ENCODE data around the gene AGPAT3. TPM values are rescaled to one million over a fixed set of nuclear protein-coding genes. Genes with fewer than 3 reads are reported as not detected.

AGPAT3 gene
- total and polyA plus RNA-seq, 2 donors (not counting 3 experiments of a cell fraction or from before 2014, with no cell fraction given) = 39.9 to 76.7 TPM

DNA sequence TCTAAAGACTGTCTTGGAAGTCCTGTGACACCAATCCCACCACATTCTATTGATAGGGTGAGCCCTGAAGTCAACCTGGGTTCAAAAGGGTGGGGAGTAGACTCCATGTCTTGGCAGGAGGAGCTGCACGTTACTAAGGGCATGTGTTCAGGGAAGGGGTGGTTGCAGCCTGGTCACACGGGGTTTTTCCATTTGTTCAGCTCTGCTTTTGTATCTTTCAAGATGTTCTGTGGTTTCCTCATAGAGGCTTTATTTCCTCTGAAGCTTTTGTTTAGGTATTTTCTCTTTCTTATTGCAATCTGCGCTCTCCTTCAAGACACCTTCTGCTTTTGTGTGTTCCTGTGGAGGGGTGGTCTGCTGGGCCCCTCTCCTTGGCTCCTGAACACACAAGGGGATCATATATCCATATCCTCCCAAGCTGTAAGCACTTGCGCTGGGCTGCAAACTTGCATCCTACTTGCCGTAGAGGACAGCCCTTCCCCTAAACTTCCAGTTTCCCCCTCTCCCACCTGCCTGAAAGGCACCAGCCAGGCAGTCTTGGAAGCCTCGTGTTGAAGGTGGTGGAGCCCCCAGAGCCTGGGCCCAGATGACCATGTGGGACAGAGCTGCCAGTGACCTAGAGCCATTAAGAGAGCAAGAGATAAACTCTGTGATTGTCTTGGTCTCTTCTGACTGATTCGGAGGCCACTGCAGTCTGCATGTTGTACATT is 84.6 kb downstream of the AGPAT3 start:
- CTCF ChIA-PET = interaction anchor here (1.0 to 2.2 kb wide), 2 partner anchors 11 to 26 kb away, joined by 4 to 6 read pairs; no protein-coding TSS in a partner anchor
- intact Hi-C loops (cut with micrococcal nuclease) = no loop called here
- POLR2A ChIA-PET = no interaction called here

DNA sequence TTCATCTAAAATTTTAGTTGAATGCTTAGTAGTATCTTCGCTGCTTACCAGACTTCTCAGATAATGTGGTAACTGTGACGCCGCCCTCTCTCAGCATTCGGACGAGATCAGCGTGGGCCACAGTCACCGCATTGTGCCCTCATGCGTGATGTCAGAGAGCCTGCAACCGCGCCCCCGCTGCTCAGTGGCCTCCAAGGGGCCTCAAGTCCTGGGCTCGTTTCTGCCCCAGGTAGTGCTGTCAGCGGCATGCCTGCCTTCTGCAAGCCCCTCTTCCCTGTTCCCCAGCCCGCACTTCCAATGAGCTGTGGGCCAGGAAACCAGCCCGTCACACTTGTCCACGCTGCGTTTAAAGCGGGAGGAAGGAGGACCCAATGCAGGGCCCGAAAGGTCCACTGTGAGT is 85.5 kb downstream of the AGPAT3 start:
- dilution Hi-C loops (cut with MboI; ENCODE audit: extremely low pct_ligation_motif_present, low sequenced_read_pairs) = no loop called here

More for the DNA sequence above, 84.6 kb downstream of the AGPAT3 start:
- Histone ChIP-seq H3K36me3 (ENCODE audit: control insufficient read depth in 2 of 2, extremely low read depth in 1 of 2, insufficient read depth in 2 of 2, low read length in 2 of 2) (peaks cover 0 to 4% of the 10 kb centered on the region in 2 experiments), H4K20me1 (replicated peaks; ENCODE audit: control insufficient read depth, extremely low read depth, insufficient read depth, low read length) (no peaks in the 10 kb centered on the region), H3K9me3 (replicated peaks; ENCODE audit: control insufficient read depth, insufficient read depth, low read length) (no peaks in the 10 kb centered on the region), H3K9me1 (replicated peaks; ENCODE audit: control insufficient read depth, extremely low read depth, insufficient read depth, low read length) (no peaks in the 10 kb centered on the region), H3K4me3 (replicated peaks in 1 of 3; ENCODE audit: insufficient read depth in 1 of 3, low read depth in 1 of 3, low read length in 3 of 3) (no peak overlapping the region), H3K4me1 (ENCODE audit: control insufficient read depth, extremely low read depth, insufficient read depth, low read length) (no peaks in the 10 kb centered on the region), H3K27me3 (ENCODE audit: control insufficient read depth in 2 of 2, insufficient read depth in 2 of 2, low read length in 2 of 2) (no peaks in the 10 kb centered on the region), H3K9ac (replicated peaks; ENCODE audit: extremely low read depth, insufficient read depth, low read length) (no peak overlapping the region), H2AFZ (ENCODE audit: low read depth, low read length) (no peak overlapping the region), H3K4me2 (ENCODE audit: insufficient read depth, low read length) (no peak overlapping the region), H3K27ac (ENCODE audit: insufficient read depth, low read depth, low read length) (no peak overlapping the region), H3K79me2 (ENCODE audit: control insufficient read depth, insufficient read depth, low read length) (peaks cover 6% of the 10 kb centered on the region)
- FAIRE-seq = no peak
- DNase-seq (ENCODE audit: low read depth, low spot score) = no peak
- TF ChIP-seq GATA2 (IDR thresholded peaks at IDR 0.05; ENCODE audit: insufficient read depth, insufficient read length, low read depth, low read length) (no peak), MYC (IDR thresholded peaks at IDR 0.05; ENCODE audit: low read depth, low read length) (no peak), JUN (IDR thresholded peaks at IDR 0.05; ENCODE audit: borderline replicate concordance, insufficient read depth, insufficient read length, low read depth) (no peak), EZH2 (IDR thresholded peaks at IDR 0.05; ENCODE audit: borderline replicate concordance, low read depth, low read length, severe bottlenecking) (no peak), FOS (IDR thresholded peaks at IDR 0.05; ENCODE audit: borderline replicate concordance, insufficient read depth, low read length) (no peak)
- dilution Hi-C loops (cut with MboI; ENCODE audit: extremely low pct_ligation_motif_present, low sequenced_read_pairs) = no loop called here
- BruUV-seq (replicated peaks) = no TSS peak

More for the DNA sequence above, 85.5 kb downstream of the AGPAT3 start:
- no peak overlapping the region for H3K27ac ChIP-seq (ENCODE audit: insufficient read depth, low read depth, low read length)
- intact Hi-C loops (cut with micrococcal nuclease) = no loop called here
- no peaks in the 10 kb centered on the region for H4K20me1 ChIP-seq (replicated peaks; ENCODE audit: control insufficient read depth, extremely low read depth, insufficient read depth, low read length)
- no peaks in the 10 kb centered on the region for H3K4me1 ChIP-seq (ENCODE audit: control insufficient read depth, extremely low read depth, insufficient read depth, low read length)
- H3K36me3 ChIP-seq (ENCODE audit: control insufficient read depth in 2 of 2, extremely low read depth in 1 of 2, insufficient read depth in 2 of 2, low read length in 2 of 2) = peaks cover 0 to 4% of the 10 kb centered on the region in 2 experiments
- no peak overlapping the region for H3K4me2 ChIP-seq (ENCODE audit: insufficient read depth, low read length)
- no peaks in the 10 kb centered on the region for H3K27me3 ChIP-seq (ENCODE audit: control insufficient read depth in 2 of 2, insufficient read depth in 2 of 2, low read length in 2 of 2)
- POLR2A ChIA-PET = no interaction called here
- H2AFZ ChIP-seq (ENCODE audit: low read depth, low read length) = no peak overlapping the region
- no peak for TF ChIP-seq JUN (IDR thresholded peaks at IDR 0.05; ENCODE audit: borderline replicate concordance, insufficient read depth, insufficient read length, low read depth)
- no peak for TF ChIP-seq GATA2 (IDR thresholded peaks at IDR 0.05; ENCODE audit: insufficient read depth, insufficient read length, low read depth, low read length)
- TF ChIP-seq, protein P1, sequence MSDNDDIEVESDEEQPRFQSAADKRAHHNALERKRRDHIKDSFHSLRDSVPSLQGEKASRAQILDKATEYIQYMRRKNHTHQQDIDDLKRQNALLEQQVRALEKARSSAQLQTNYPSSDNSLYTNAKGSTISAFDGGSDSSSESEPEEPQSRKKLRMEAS (IDR thresholded peaks at IDR 0.05; ENCODE audit: insufficient read depth, insufficient read length) = no peak
- TF ChIP-seq EZH2 (IDR thresholded peaks at IDR 0.05; ENCODE audit: borderline replicate concordance, low read depth, low read length, severe bottlenecking) = no peak
- TF ChIP-seq POLR2A (IDR thresholded peaks at IDR 0.05; ENCODE audit: low read depth, low read length) = no peak
- TF ChIP-seq MYC (IDR thresholded peaks at IDR 0.05; ENCODE audit: low read depth, low read length) = no peak
- BruUV-seq (replicated peaks) = no TSS peak
- CTCF ChIA-PET = interaction anchor here (0.7 kb wide), 1 partner anchor 25 kb away, joined by 3 read pairs; no protein-coding TSS in a partner anchor
- H3K9me3 ChIP-seq (replicated peaks; ENCODE audit: control insufficient read depth, insufficient read depth, low read length) = no peaks in the 10 kb centered on the region
- peaks cover 2% of the 10 kb centered on the region for H3K79me2 ChIP-seq (ENCODE audit: control insufficient read depth, insufficient read depth, low read length)
- FAIRE-seq (no peak), DNase-seq (ENCODE audit: low read depth, low spot score) (no peak)
- H3K9ac ChIP-seq (replicated peaks; ENCODE audit: extremely low read depth, insufficient read depth, low read length) = no peak overlapping the region
- H3K4me3 ChIP-seq (replicated peaks in 1 of 3; ENCODE audit: insufficient read depth in 1 of 3, low read depth in 1 of 3, low read length in 3 of 3) = no peak overlapping the region
- H3K9me1 ChIP-seq (replicated peaks; ENCODE audit: control insufficient read depth, extremely low read depth, insufficient read depth, low read length) = no peaks in the 10 kb centered on the region
